Lower leg skin (tissue), 4 donors: Measurements from ENCODE around the gene PITPNC1. TPM values are rescaled to one million over a fixed set of nuclear protein-coding genes. Genes with fewer than 3 reads are reported as not detected.
"Not testable (repeated sequence)": the region's sequence is repeated elsewhere in the genome, so short reads cannot be mapped to it uniquely, and the experiment has no call there.

Experiments used
- DNase-seq, 2 donors: peaks; one replicate each; pipeline ENCODE4 v3.0.0-alpha.2; 2019; ENCODE audit warnings: low spot score in 2 of 2
- H3K4me3 ChIP-seq: fragments of 200-600 bp; sonication (generic); 2 replicates; pipeline ENCODE4 v1.5.1; 2017; ENCODE audit warnings: mild to moderate bottlenecking, low read depth; ENCODE audit not compliant: poor library complexity, severe bottlenecking
- CTCF ChIP-seq, 3 donors: fragments of 450-650 bp; IDR thresholded peaks; one replicate each; pipeline ENCODE4 v1.5.1; 2016; ENCODE audit warnings: antibody characterized with exemption in 3 of 3, mild to moderate bottlenecking in 3 of 3, moderate library complexity in 2 of 3
- POLR2A ChIP-seq, 2 donors: fragments of 450-650 bp; IDR thresholded peaks; one replicate each; pipeline ENCODE4 v1.6.1; 2016 to 2017; ENCODE audit warnings: antibody characterized with exemption in 2 of 2, mild to moderate bottlenecking in 1 of 2, moderate library complexity in 1 of 2
- WGBS, 2 donors: methylation state at CpG; one replicate each; pipeline ENCODE4 v1.1.5; 2018; 5-methylcytosine and 5-hydroxymethylcytosine counted together
- intact Hi-C: fragments of 100-400 bp; cut with DNase I; formaldehyde crosslinking; loops from one replicate; pipeline ENCODE4 v1.15.0; 2023; ENCODE audit warnings: low total_unique reads
- total RNA-seq, 4 donors: library from RNA; depleted of rRNA; stranded (reverse); fragments of >200 nt; gene quantifications; one replicate each; pipeline ENCODE4 v1.1.0, GENCODE V29; 2016

PITPNC1 gene
- total RNA-seq, 4 donors from 2014 or later: 1.7 to 8.2 (median 4.6) TPM

GRCh38 chr17:67696347-67696746 is 319.3 kb downstream of the PITPNC1 start:
- DNase-seq: no peak
- no peak overlapping the region for H3K4me3 ChIP-seq
- TF ChIP-seq CTCF (IDR thresholded peaks at IDR 0.05) (no peak), POLR2A (IDR thresholded peaks at IDR 0.05) (no peak)
- 63 to 68% methylated on average over 3 of the region's 3 CpGs for WGBS, 2 donors
- intact Hi-C loops: no loop called here

- intact Hi-C loops: no loop called here
- 82 to 87% methylated on average over 4 of the region's 4 CpGs for WGBS, 2 donors
- no peak for DNase-seq
Measured at GRCh38 chr17:67696853-67697498, 319.9 kb downstream of the PITPNC1 start.

GRCh38 chr17:67700037-67700724 is 323.1 kb downstream of the PITPNC1 start:
- TF ChIP-seq CTCF (IDR thresholded peaks at IDR 0.05) (no peak), POLR2A (IDR thresholded peaks at IDR 0.05) (no peak)
- DNase-seq: no peak
- no peak overlapping the region for H3K4me3 ChIP-seq
- intact Hi-C loops: no loop called here
- WGBS, 2 donors: 61 to 64% methylated on average over 5 of the region's 5 CpGs

More at GRCh38 chr17:67696853-67697498, 319.9 kb downstream of the PITPNC1 start:
- H3K4me3 ChIP-seq: no peak overlapping the region
- TF ChIP-seq CTCF (IDR thresholded peaks at IDR 0.05): no peak
- TF ChIP-seq POLR2A (IDR thresholded peaks at IDR 0.05): no peak

- intact Hi-C loops: no loop called here
- TF ChIP-seq CTCF (IDR thresholded peaks at IDR 0.05): no peak
- 85 to 93% methylated on average over 1 of the region's 1 CpG for WGBS, 2 donors
- H3K4me3 ChIP-seq: no peak overlapping the region
- DNase-seq: no peak
Measured at GRCh38 chr17:67700725-67701119, 323.6 kb downstream of the PITPNC1 start.

GRCh38 chr17:67702861-67703260 is 325.8 kb downstream of the PITPNC1 start:
- DNase-seq, H3K4me3 ChIP-seq, intact Hi-C loops: not testable (repeated sequence)
- WGBS, 2 donors: 91 to 93% methylated on average over 8 of the region's 8 CpGs

- TF ChIP-seq CTCF (IDR thresholded peaks at IDR 0.05) (no peak), POLR2A (IDR thresholded peaks at IDR 0.05) (no peak)
- no peak for DNase-seq
- WGBS, 2 donors: 61 to 62% methylated on average over 2 of the region's 2 CpGs
- H3K4me3 ChIP-seq: no peak overlapping the region
- intact Hi-C loops: no loop called here
Measured at GRCh38 chr17:67707442-67707841, 330.4 kb downstream of the PITPNC1 start.
